K562 (cell line): ENCODE data around the gene CCDC9. TPM values are rescaled to one million over a fixed set of nuclear protein-coding genes. Genes with fewer than 3 reads are reported as not detected.

Experiments
- DPF2 ChIP-seq: fragments of 450-650 bp; IDR thresholded peaks from 2 replicates; pipeline ENCODE4 v1.6.1; 2016
- HMG20B ChIP-seq: fragments of 250-450 bp; sonication (Bioruptor Pico); IDR thresholded peaks from 2 replicates; pipeline ENCODE4 v1.5.0; 2021; ENCODE audit warnings: mild to moderate bottlenecking
- KDM1A ChIP-seq, 2 experiments: fragments of 450-650 bp; IDR thresholded peaks; 2 replicates each; pipeline ENCODE4 v1.6.1; 2016; ENCODE audit warnings: mild to moderate bottlenecking in 2 of 2
- LEF1 ChIP-seq: fragments of 450-650 bp; IDR thresholded peaks from 2 replicates; pipeline ENCODE4 v1.6.1; 2016; ENCODE audit warnings: mild to moderate bottlenecking
- MAFK ChIP-seq: IDR thresholded peaks from 2 replicates; pipeline ENCODE4 v1.6.1; 2011; ENCODE audit warnings: low read length, improper control_type of control experiment
- MCM5 ChIP-seq: fragments of 450-650 bp; IDR thresholded peaks from 2 replicates; pipeline ENCODE4 v1.6.1; 2016; ENCODE audit warnings: low read depth
- NFIC ChIP-seq: fragments of 450-650 bp; IDR thresholded peaks from 2 replicates; pipeline ENCODE4 v1.6.1; 2017; ENCODE audit warnings: mild to moderate bottlenecking, inconsistent platforms
- NONO ChIP-seq, 2 experiments: fragments of 200-400 bp in 1 of 2; fragments of 450-650 bp in 1 of 2; formaldehyde crosslinking in 1 of 2; IDR thresholded peaks; 2 replicates each; pipeline ENCODE4 v1.6.1; 2017; ENCODE audit warnings: low read depth in 2 of 2, mild to moderate bottlenecking in 2 of 2, moderate library complexity in 2 of 2, low read length in 1 of 2
- POLR3A ChIP-seq: IDR thresholded peaks from 2 replicates; pipeline ENCODE4 v1.6.1; 2011; ENCODE audit warnings: borderline replicate concordance, mild to moderate bottlenecking, moderate library complexity; ENCODE audit not compliant: insufficient read length, insufficient read depth; ENCODE audit errors: extremely low read depth
- SETDB1 ChIP-seq: IDR thresholded peaks from one replicate; pipeline ENCODE4 v1.6.1; 2012; ENCODE audit warnings: low read length, control low read depth, inconsistent platforms
- TAF9B ChIP-seq: fragments of 450-650 bp; IDR thresholded peaks from 2 replicates; pipeline ENCODE4 v1.6.1; 2018; ENCODE audit warnings: mild to moderate bottlenecking; ENCODE audit not compliant: partially characterized antibody
- ZBTB8A ChIP-seq: fragments of 450-650 bp; IDR thresholded peaks from 2 replicates; pipeline ENCODE4 v1.6.1; 2018; ENCODE audit warnings: mild to moderate bottlenecking, moderate library complexity; ENCODE audit not compliant: partially characterized antibody
- ZFPM2 ChIP-seq: fragments of 250-450 bp; sonication (Bioruptor Pico); IDR thresholded peaks from 2 replicates; pipeline ENCODE4 v1.5.1; 2022; ENCODE audit warnings: mild to moderate bottlenecking
- ZNF239 ChIP-seq: fragments of 250-450 bp; sonication (Bioruptor Pico); IDR thresholded peaks from 2 replicates; pipeline ENCODE4 v1.4.0; 2020; ENCODE audit warnings: mild to moderate bottlenecking
- ZNF586 ChIP-seq: fragments of 450-650 bp; formaldehyde crosslinking; conservative IDR thresholded peaks from 2 replicates; pipeline ENCODE4 v1.4.0; 2020; ENCODE audit warnings: mild to moderate bottlenecking, moderate library complexity
- ZSCAN32 ChIP-seq: fragments of 450-650 bp; formaldehyde crosslinking; IDR thresholded peaks from 2 replicates; pipeline ENCODE4 v1.4.0; 2020; ENCODE audit warnings: mild to moderate bottlenecking, moderate library complexity
- polyA plus RNA-seq, 8 experiments: library from polyadenylated mRNA; depleted of rRNA in 4 of 8; stranded (reverse) in 5 of 8; unstranded in 3 of 8; fragments of >200 nt; fragmentation: Nextera tagmentation in 2 of 8; fragmentation: Illumina TruSeq in 1 of 8; extraction: Ambion mirVana in 2 of 8; extraction: Trizol in 1 of 8; gene quantifications; 2 replicates each; pipeline versions ENCODE4 v1.2.1 to v1.2.3, GENCODE V29; 2011 to 2014; ENCODE audit warnings: inconsistent platforms in 1 of 8, missing spikeins in 1 of 8
- total RNA-seq, 7 experiments: library from RNA; depleted of rRNA in 6 of 7; stranded (reverse); fragments of >200 nt in 6 of 7; fragmentation: Illumina TruSeq in 2 of 7; extraction: Trizol in 2 of 7; gene quantifications; 2 replicates each; pipeline versions ENCODE4 v1.2.1 to v1.2.3, GENCODE V29; 2011 to 2021; ENCODE audit warnings: low replicate concordance in 1 of 7
- TF ChIP-seq, protein P1 (sequence below): fragments of 450-650 bp; formaldehyde crosslinking; IDR thresholded peaks from 2 replicates; pipeline ENCODE4 v1.4.0; 2022; ENCODE audit warnings: missing genetic modification characterization
- TF ChIP-seq, protein P2 (sequence below): fragments of 150-350 bp; IDR thresholded peaks from 2 replicates; pipeline ENCODE4 v1.6.1; 2014; ENCODE audit warnings: low read depth, mild to moderate bottlenecking, low read length, borderline replicate concordance
- TF ChIP-seq, protein P3 (sequence below): fragments of 250-450 bp; sonication (Bioruptor Pico); IDR thresholded peaks from 2 replicates; pipeline ENCODE4 v1.8.0; 2021; ENCODE audit warnings: moderate library complexity, mild to moderate bottlenecking, inconsistent platforms
- TF ChIP-seq, protein P4 (sequence below): fragments of 250-450 bp; sonication (Bioruptor Pico); IDR thresholded peaks from 2 replicates; pipeline ENCODE4 v1.8.0; 2022; ENCODE audit warnings: moderate library complexity, mild to moderate bottlenecking, inconsistent platforms

Gene CCDC9
- total and polyA plus RNA-seq, 9 of the 15 experiments (the other 6 are each of a cell fraction or from before 2014, with no cell fraction given) = 0.23 to 38.6 (median 8.4) TPM

DNA sequence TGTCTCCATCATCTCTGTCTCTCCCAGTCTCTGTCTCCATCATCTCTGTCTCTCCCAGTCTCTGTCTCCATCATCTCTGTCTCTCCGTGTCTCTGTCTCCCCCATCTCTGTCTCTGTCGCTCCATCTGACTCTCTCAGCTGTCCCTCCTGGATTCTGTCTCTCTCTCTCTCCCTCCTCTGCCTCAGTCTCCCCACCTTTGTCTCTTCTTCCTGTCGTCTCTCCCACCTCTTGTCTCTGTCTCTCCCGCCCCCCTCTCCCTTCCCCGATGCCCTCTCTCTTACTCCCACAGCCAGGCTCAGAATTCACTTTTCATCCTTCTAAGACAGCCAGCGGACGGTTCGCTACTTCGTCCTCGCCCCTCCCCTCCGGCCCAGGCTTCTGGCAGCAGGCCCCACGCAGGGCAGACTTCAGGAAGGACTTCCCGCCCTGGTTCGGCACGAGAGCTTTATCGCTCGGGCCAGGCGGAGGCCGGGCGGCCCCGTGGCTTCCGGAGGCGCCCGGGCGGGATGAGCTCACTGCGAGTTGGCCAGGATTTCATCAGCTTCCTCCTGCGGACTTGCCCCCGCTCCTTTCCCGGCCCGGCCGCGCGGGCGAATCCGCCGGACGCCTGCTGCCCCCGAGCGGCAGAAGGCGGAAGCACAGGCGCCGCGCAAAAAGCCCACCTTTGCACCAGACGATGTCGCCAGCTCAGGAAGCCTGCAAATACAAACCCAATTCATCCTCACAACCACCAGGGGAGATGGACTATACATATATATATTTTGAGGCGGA, 12.4 kb upstream of the CCDC9 start (continued):
- peak; percentile 96 for TF ChIP-seq ZSCAN32
- TF ChIP-seq NONO (IDR thresholded peaks at IDR 0.05; ENCODE audit: low read depth in 2 of 2, low read length in 1 of 2) = peak in 1 of 2 experiments; percentile 92; a peak in 2 of 4 replicates
- no peak for TF ChIP-seq POLR3A
- TF ChIP-seq, protein P1, sequence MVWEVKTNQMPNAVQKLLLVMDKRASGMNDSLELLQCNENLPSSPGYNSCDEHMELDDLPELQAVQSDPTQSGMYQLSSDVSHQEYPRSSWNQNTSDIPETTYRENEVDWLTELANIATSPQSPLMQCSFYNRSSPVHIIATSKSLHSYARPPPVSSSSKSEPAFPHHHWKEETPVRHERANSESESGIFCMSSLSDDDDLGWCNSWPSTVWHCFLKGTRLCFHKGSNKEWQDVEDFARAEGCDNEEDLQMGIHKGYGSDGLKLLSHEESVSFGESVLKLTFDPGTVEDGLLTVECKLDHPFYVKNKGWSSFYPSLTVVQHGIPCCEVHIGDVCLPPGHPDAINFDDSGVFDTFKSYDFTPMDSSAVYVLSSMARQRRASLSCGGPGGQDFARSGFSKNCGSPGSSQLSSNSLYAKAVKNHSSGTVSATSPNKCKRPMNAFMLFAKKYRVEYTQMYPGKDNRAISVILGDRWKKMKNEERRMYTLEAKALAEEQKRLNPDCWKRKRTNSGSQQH (CRISPR knock-in tag) = peak; percentile 87
- no peak for TF ChIP-seq ZBTB8A
- peak; percentile 81 for TF ChIP-seq LEF1
- TF ChIP-seq ZNF239 (CRISPR knock-in tag) = no peak; the same call in 1 of the 2 replicates
- TF ChIP-seq, protein P2, sequence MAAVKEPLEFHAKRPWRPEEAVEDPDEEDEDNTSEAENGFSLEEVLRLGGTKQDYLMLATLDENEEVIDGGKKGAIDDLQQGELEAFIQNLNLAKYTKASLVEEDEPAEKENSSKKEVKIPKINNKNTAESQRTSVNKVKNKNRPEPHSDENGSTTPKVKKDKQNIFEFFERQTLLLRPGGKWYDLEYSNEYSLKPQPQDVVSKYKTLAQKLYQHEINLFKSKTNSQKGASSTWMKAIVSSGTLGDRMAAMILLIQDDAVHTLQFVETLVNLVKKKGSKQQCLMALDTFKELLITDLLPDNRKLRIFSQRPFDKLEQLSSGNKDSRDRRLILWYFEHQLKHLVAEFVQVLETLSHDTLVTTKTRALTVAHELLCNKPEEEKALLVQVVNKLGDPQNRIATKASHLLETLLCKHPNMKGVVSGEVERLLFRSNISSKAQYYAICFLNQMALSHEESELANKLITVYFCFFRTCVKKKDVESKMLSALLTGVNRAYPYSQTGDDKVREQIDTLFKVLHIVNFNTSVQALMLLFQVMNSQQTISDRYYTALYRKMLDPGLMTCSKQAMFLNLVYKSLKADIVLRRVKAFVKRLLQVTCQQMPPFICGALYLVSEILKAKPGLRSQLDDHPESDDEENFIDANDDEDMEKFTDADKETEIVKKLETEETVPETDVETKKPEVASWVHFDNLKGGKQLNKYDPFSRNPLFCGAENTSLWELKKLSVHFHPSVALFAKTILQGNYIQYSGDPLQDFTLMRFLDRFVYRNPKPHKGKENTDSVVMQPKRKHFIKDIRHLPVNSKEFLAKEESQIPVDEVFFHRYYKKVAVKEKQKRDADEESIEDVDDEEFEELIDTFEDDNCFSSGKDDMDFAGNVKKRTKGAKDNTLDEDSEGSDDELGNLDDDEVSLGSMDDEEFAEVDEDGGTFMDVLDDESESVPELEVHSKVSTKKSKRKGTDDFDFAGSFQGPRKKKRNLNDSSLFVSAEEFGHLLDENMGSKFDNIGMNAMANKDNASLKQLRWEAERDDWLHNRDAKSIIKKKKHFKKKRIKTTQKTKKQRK = peak; percentile 5; the same call in 1 of the 2 replicates
- TF ChIP-seq SETDB1 = no peak
- peak; percentile 90 for TF ChIP-seq DPF2
- TF ChIP-seq, protein P3, sequence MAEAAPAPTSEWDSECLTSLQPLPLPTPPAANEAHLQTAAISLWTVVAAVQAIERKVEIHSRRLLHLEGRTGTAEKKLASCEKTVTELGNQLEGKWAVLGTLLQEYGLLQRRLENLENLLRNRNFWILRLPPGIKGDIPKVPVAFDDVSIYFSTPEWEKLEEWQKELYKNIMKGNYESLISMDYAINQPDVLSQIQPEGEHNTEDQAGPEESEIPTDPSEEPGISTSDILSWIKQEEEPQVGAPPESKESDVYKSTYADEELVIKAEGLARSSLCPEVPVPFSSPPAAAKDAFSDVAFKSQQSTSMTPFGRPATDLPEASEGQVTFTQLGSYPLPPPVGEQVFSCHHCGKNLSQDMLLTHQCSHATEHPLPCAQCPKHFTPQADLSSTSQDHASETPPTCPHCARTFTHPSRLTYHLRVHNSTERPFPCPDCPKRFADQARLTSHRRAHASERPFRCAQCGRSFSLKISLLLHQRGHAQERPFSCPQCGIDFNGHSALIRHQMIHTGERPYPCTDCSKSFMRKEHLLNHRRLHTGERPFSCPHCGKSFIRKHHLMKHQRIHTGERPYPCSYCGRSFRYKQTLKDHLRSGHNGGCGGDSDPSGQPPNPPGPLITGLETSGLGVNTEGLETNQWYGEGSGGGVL (CRISPR knock-in tag) = no peak
- peak; percentile 96 for TF ChIP-seq ZNF586 (CRISPR knock-in tag)
- peak; percentile 94 to 98 for TF ChIP-seq KDM1A (IDR thresholded peaks at IDR 0.05)
- peak; percentile 85 for TF ChIP-seq NFIC
- TF ChIP-seq TAF9B = peak; percentile 86
- no peak for TF ChIP-seq HMG20B (CRISPR knock-in tag)
- no peak for TF ChIP-seq MAFK
- TF ChIP-seq, protein P4, sequence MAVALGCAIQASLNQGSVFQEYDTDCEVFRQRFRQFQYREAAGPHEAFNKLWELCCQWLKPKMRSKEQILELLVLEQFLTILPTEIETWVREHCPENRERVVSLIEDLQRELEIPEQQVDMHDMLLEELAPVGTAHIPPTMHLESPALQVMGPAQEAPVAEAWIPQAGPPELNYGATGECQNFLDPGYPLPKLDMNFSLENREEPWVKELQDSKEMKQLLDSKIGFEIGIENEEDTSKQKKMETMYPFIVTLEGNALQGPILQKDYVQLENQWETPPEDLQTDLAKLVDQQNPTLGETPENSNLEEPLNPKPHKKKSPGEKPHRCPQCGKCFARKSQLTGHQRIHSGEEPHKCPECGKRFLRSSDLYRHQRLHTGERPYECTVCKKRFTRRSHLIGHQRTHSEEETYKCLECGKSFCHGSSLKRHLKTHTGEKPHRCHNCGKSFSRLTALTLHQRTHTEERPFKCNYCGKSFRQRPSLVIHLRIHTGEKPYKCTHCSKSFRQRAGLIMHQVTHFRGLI = no peak
- no peak for TF ChIP-seq ZFPM2
- peak; percentile 43; the same call in 1 of the 2 replicates for TF ChIP-seq MCM5
